Peyer's patch (tissue), 4 donors: ENCODE data around the gene HPSE. TPM values are rescaled to one million over a fixed set of nuclear protein-coding genes. Genes with fewer than 3 reads are reported as not detected.
"Not testable (repeated sequence)": the region's sequence is repeated elsewhere in the genome, so short reads cannot be mapped to it uniquely, and the experiment has no call there.

Source experiments
- DNase-seq, 3 donors: peaks; one replicate each; pipeline ENCODE4 v3.0.0-alpha.2; 2017 to 2019
- H3K27ac ChIP-seq, 4 donors: fragments of 200-600 bp; sonication (generic); one replicate each; pipeline ENCODE4 v1.5.1; 2016 to 2019
- H3K27me3 ChIP-seq, 2 donors: fragments of 200-600 bp; sonication (generic); one replicate each; pipeline ENCODE4 v1.5.1; 2019
- H3K36me3 ChIP-seq, 3 donors: fragments of 200-600 bp; sonication (generic); one replicate each; pipeline ENCODE4 v1.5.1; 2016 to 2019
- H3K4me1 ChIP-seq, 4 donors: fragments of 200-600 bp; sonication (generic); one replicate each; pipeline ENCODE4 v1.5.1; 2016 to 2019
- H3K4me3 ChIP-seq, 4 donors: fragments of 200-600 bp; sonication (generic); 1 replicate in 3 of 4; 2 replicates in 1 of 4; pipeline ENCODE4 v1.5.1; 2016 to 2019; ENCODE audit warnings: mild to moderate bottlenecking in 1 of 4
- H3K9me3 ChIP-seq, 4 donors: fragments of 200-600 bp; sonication (generic); one replicate each; pipeline ENCODE4 v1.5.1; 2016 to 2019; ENCODE audit warnings: mild to moderate bottlenecking in 1 of 4
- POLR2A ChIP-seq, 2 donors: fragments of 450-650 bp; IDR thresholded peaks; one replicate each; pipeline ENCODE4 v1.5.1; 2017; ENCODE audit warnings: antibody characterized with exemption in 2 of 2, mild to moderate bottlenecking in 2 of 2, moderate library complexity in 2 of 2
- total RNA-seq, 4 donors: library from RNA; depleted of rRNA; stranded (reverse); fragments of >200 nt; gene quantifications; one replicate each; pipeline ENCODE4 v1.1.0, GENCODE V29; 2016
- TF ChIP-seq, protein P1 (sequence below), 6 experiments: fragments of 450-650 bp in 4 of 6; fragments of 200-600 bp in 2 of 6; sonication (generic) in 1 of 6; IDR thresholded peaks; one replicate each; pipeline ENCODE4 v1.5.1; 2017 to 2019; ENCODE audit warnings: antibody characterized with exemption in 6 of 6, mild to moderate bottlenecking in 3 of 6, moderate library complexity in 1 of 6

The HPSE gene
- total RNA-seq, 4 donors from 2014 or later: 0.83 to 3.9 (median 2.3) TPM

DNA sequence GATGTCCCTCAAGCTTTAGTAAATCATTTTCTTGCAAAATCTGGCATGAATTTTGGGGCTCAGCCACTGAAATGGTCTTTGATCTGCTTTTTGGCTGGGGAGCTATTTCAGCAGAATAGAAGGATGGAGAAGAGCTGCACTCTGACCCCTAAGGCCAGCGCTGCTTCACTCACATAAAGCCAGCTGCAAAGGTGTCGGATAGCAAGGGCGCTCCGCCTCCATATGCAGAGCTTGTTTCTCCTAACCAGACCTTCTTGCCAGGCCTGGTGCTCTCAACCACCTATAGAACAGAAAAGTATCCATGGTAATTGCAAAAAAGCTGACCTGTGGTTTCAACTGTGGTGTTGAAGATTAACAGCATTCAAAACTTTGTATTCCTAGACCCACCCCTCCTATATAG lies 26.0 kb downstream of the HPSE start:
- TF ChIP-seq POLR2A (IDR thresholded peaks at IDR 0.05): no peak
- TF ChIP-seq, protein P1, sequence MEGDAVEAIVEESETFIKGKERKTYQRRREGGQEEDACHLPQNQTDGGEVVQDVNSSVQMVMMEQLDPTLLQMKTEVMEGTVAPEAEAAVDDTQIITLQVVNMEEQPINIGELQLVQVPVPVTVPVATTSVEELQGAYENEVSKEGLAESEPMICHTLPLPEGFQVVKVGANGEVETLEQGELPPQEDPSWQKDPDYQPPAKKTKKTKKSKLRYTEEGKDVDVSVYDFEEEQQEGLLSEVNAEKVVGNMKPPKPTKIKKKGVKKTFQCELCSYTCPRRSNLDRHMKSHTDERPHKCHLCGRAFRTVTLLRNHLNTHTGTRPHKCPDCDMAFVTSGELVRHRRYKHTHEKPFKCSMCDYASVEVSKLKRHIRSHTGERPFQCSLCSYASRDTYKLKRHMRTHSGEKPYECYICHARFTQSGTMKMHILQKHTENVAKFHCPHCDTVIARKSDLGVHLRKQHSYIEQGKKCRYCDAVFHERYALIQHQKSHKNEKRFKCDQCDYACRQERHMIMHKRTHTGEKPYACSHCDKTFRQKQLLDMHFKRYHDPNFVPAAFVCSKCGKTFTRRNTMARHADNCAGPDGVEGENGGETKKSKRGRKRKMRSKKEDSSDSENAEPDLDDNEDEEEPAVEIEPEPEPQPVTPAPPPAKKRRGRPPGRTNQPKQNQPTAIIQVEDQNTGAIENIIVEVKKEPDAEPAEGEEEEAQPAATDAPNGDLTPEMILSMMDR (IDR thresholded peaks at IDR 0.05): no peak
- no peak for DNase-seq
- Histone ChIP-seq H3K27ac (no peak overlapping the region), H3K4me1 (no peaks in the 10 kb centered on the region), H3K4me3 (no peak overlapping the region), H3K9me3 (no peaks in the 10 kb centered on the region), H3K36me3 (no peaks in the 10 kb centered on the region), H3K27me3 (no peaks in the 10 kb centered on the region)

DNA sequence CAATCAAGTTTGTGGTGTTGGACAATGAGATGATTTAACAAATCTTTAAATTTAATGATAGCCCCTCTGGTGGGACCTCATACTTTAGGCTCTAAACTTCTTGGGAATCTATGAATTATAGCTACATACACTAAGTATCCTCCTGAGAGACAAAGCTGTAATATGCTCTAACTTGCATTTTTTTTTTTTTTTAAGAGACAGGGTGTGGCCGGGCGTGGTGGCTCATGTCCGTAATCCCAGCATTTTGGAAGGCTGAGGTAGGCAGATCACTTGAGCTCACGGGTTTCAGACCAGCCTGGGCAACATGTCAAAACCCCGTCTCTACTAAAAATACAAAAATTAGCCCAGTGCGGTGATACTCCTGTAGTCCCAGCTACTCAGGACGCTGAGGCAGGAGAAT lies 26.7 kb downstream of the HPSE start:
- no peak for DNase-seq
- H3K9me3 ChIP-seq: no peaks in the 10 kb centered on the region
- no peaks in the 10 kb centered on the region for H3K36me3 ChIP-seq
- no peak overlapping the region for H3K4me3 ChIP-seq
- TF ChIP-seq, protein P1 (IDR thresholded peaks at IDR 0.05): no peak
- no peak for TF ChIP-seq POLR2A (IDR thresholded peaks at IDR 0.05)
- H3K27me3 ChIP-seq: no peaks in the 10 kb centered on the region
- H3K27ac ChIP-seq: no peak overlapping the region
- H3K4me1 ChIP-seq: no peaks in the 10 kb centered on the region

DNA sequence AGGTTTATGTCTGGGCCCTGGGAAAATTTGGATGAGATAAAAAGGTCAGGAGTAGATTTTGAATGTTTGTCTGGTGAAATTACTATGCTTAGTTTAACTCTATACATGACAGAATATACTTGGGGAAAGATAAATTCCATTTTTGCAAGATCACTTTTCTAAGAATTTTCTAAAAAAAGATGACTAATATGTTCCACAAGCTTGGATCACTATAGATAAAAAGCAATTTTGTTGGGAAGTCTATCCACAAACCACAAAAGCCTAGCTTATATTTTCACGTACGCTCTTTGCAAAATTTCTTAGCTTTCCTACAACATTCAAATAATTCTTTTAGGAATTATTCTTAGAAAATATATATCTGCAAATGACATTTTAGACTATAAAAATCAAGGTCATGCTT lies 29.5 kb downstream of the HPSE start:
- H3K4me1 ChIP-seq: no peaks in the 10 kb centered on the region
- no peaks in the 10 kb centered on the region for H3K9me3 ChIP-seq
- no peaks in the 10 kb centered on the region for H3K36me3 ChIP-seq
- TF ChIP-seq, protein P1 (IDR thresholded peaks at IDR 0.05): no peak
- no peak for TF ChIP-seq POLR2A (IDR thresholded peaks at IDR 0.05)
- H3K27ac ChIP-seq: no peak overlapping the region
- no peak overlapping the region for H3K4me3 ChIP-seq
- H3K27me3 ChIP-seq: no peaks in the 10 kb centered on the region
- no peak for DNase-seq

DNA sequence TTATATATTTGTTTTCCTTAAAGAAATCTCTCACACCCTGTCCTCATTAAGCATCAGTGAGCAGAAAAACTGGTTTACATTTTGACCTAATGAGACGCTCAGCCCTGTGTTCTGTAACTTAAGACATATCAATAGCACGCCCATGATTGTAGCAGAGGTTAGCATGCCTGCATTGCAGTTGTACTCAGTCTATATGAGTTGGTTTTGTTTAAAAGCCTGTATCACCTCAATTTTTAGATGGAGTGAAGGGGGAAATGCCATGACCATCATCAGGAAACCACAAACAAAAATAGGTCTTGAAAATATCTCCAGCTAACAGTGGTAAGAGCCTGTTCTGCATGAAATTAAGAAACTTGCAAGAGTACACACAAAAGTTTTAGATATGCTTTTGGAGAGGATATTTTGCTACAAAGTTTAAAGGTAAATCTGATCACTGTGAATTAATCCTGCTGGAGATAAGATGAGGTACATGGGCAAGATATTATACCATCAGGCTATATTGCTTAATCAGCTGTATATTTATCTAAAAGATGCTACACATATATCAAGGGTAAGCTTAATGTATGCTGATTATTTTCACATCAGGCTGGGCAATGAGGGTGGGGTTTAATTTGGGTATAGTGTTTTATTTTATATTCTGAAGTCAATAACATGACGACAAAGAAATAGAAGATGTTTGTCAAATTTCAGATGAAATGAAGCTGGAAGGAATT lies 36.9 kb downstream of the HPSE start:
- H3K27ac ChIP-seq: no peak overlapping the region
- no peak for DNase-seq
- no peaks in the 10 kb centered on the region for H3K27me3 ChIP-seq
- no peaks in the 10 kb centered on the region for H3K4me1 ChIP-seq
- no peaks in the 10 kb centered on the region for H3K36me3 ChIP-seq
- TF ChIP-seq POLR2A (IDR thresholded peaks at IDR 0.05): no peak
- TF ChIP-seq, protein P1 (IDR thresholded peaks at IDR 0.05): no peak
- H3K4me3 ChIP-seq: no peak overlapping the region
- no peaks in the 10 kb centered on the region for H3K9me3 ChIP-seq

DNA sequence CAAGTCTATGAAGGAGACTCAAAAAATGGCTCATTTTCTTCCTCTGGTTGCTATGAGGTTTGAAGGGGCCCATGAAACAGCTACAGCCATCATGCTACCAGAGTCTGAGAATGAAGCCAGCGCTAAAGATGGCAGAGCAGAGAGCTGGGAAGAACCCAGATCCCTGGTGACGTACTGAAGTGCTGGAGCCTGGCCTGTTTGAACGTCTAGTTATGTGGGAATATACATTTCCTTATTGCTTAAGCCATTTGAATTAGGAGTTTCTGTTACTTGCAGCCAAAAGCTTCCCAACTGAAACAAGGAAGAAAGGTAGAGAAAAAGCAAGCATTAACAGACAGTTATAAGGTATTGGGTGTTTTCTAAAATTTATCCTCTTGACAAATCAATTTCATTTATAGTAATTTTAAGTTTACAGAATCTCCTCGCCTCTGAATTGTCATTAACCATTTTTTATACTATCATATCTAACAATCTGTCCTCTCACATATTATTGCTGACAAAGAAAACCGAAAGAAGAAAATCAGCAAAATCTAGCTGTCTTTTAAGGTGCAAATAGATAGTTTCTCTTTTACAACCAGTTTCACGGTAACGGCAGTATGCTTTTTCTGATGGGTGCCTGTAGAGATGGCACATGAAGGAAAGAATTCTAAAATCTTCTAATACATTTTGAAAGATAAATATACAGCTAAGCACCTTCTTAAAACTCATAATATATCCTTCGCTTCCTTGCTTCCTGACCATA lies 41.2 kb downstream of the HPSE start:
- no peak for TF ChIP-seq POLR2A (IDR thresholded peaks at IDR 0.05)
- TF ChIP-seq, protein P1 (IDR thresholded peaks at IDR 0.05): no peak
- no peak for DNase-seq
- no peaks in the 10 kb centered on the region for H3K36me3 ChIP-seq
- H3K27ac ChIP-seq: no peak overlapping the region
- H3K4me3 ChIP-seq: no peak overlapping the region
- no peaks in the 10 kb centered on the region for H3K9me3 ChIP-seq
- H3K27me3 ChIP-seq: no peaks in the 10 kb centered on the region
- H3K4me1 ChIP-seq: no peaks in the 10 kb centered on the region

DNA sequence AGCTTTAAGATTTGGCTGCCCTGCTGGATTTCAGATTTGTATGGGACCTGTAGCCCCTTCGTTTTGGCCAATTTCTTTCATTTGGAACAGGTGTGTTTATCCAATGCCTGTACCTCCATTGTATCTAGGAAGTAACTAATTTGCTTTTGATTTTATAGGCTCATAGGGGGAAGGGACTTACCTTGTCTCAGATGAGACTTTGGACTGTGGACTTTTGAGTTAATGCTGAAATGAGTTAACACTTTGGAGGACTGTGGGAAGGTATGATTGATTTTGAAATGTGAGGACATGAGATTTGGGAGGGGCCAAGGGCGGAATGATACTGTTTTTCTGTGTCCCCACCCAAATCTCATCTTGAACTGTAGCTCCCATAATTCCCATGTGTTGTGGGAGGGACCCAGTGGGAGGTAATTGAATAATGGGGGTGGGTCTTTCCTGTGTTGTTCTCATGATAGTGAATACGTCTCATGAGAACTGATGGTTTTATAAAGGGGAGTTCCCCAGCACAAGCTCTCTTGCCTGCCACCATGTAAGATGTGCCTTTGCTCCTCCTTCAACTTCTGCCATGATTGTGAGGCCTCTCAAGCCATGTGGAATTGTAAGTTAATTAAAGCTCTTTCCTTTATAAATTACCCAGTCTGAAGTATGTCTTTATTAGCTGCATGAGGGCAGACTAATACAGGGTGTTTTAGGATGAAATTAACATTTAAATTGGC lies 44.4 kb downstream of the HPSE start:
- H3K4me1 ChIP-seq, H3K36me3 ChIP-seq, H3K9me3 ChIP-seq, H3K27me3 ChIP-seq, DNase-seq, H3K27ac ChIP-seq, H3K4me3 ChIP-seq: not testable (repeated sequence)

DNA sequence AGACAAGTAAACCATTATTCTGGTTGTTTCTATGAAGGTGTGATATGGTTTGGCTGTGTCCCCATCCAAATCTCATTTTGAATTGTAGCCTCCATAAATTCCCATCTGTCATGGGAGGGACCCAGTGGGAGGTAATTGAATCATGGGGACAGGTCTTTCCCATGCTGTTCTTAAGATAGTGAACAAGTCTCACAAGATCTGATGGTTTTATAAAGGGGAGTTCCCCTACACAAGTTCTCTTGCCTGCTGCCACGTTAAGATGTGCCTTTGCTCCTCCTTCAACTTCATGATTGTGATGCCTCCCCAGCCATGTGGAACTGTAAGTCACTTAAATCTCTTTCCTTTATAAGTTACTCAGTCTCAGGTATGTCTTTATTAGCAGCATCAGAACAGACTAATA lies 46.3 kb downstream of the HPSE start:
- H3K4me1 ChIP-seq, H3K9me3 ChIP-seq, DNase-seq, H3K36me3 ChIP-seq, H3K27ac ChIP-seq, H3K4me3 ChIP-seq, H3K27me3 ChIP-seq: not testable (repeated sequence)
